ENCODE results near the gene PICK1. TPM values are rescaled to one million over a fixed set of nuclear protein-coding genes. Genes with fewer than 3 reads are reported as not detected.

PICK1 gene
- total RNA-seq, 1 experiment from 2014 or later, result 45.5 TPM

DNA sequence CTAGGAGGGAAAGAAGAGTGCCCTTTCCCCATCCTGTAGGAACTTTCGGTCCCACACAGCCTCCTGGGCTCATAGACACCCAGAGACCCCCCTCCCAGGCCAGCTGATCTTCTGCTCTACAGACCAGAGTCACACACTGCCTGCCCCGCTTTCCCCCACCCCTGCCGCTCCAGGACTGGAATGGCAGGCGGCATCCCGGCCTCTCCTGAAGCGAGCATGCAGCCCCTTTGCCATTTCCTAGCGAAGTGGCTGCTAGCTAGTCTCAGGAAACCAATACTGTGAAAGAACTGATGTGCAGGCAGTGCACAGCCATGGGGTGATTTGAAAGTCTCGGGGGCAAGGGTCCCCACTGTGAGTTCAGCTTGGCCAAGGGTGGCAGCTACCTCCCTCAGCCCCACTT lies 8.3 kb downstream of the PICK1 start:
- POLR2A ChIA-PET (ENCODE audit: unreplicated experiment), result no interaction called here
- no peak overlapping the region for H3K4me3 ChIP-seq (ENCODE audit: low read length)

DNA sequence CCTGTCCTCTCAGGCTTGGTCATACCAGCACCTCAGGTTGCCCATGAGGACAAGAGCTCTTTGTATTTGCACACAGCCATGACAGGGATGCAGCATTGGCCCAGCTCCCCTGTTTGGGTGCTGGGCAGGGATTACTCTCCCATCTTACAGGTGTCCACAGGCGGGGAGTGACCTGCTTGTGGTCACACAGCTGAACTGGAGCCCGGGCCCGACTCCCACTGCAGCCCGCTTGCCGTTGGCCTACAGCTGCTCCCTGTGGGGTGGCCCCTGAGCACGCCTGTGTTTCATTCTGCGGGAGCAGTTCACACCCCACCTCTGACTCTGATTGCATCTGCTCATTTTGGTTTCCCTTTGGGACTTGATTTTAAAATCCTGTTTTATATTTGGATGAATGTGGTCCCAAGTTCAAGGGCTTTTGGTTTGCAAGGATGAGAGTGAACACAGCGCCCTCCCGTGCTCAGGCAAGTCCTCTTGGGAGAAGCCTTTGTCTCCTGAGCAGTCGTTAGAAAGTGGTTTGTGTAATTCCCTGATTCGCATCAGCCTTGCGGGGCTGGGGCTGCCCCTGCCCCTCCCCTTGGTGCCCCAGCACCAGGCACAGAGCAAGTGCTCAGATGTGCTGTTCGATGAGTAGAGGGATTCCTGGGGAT lies 9.3 kb downstream of the PICK1 start:
- DNase-seq, result no peak
- Histone ChIP-seq H3K9me3 (ENCODE audit: low read length) (no peaks in the 10 kb centered on the region), H3K4me1 (ENCODE audit: insufficient read depth, low read length) (no peaks in the 10 kb centered on the region), H3K27ac (ENCODE audit: low read length) (no peak overlapping the region), H4K20me1 (ENCODE audit: low read length) (no peaks in the 10 kb centered on the region), H3K79me2 (ENCODE audit: low read length) (no peaks in the 10 kb centered on the region), H3K36me3 (ENCODE audit: low read depth, low read length) (peaks cover 4% of the 10 kb centered on the region; the same call in 1 of the 2 replicates), H3K4me3 (ENCODE audit: low read length) (no peak overlapping the region), H2AFZ (ENCODE audit: low read length) (no peak overlapping the region), H3F3A (ENCODE audit: low read length, unreplicated experiment) (no peaks in the 10 kb centered on the region), H3K4me2 (ENCODE audit: low read length) (no peak overlapping the region), H3K9me2 (replicated peaks; ENCODE audit: low read length) (no peaks in the 10 kb centered on the region), H3K9ac (ENCODE audit: low read length) (no peak overlapping the region), H3K27me3 (ENCODE audit: low read length) (no peaks in the 10 kb centered on the region)
- ChIA-PET CTCF (no interaction called here), POLR2A (ENCODE audit: unreplicated experiment) (no interaction called here)
- TF ChIP-seq, protein P1, sequence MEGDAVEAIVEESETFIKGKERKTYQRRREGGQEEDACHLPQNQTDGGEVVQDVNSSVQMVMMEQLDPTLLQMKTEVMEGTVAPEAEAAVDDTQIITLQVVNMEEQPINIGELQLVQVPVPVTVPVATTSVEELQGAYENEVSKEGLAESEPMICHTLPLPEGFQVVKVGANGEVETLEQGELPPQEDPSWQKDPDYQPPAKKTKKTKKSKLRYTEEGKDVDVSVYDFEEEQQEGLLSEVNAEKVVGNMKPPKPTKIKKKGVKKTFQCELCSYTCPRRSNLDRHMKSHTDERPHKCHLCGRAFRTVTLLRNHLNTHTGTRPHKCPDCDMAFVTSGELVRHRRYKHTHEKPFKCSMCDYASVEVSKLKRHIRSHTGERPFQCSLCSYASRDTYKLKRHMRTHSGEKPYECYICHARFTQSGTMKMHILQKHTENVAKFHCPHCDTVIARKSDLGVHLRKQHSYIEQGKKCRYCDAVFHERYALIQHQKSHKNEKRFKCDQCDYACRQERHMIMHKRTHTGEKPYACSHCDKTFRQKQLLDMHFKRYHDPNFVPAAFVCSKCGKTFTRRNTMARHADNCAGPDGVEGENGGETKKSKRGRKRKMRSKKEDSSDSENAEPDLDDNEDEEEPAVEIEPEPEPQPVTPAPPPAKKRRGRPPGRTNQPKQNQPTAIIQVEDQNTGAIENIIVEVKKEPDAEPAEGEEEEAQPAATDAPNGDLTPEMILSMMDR (conservative IDR thresholded peaks at IDR 0.05; ENCODE audit: low read depth, low read length), result no peak
- no peak for TF ChIP-seq EZH2phosphoT487 (IDR thresholded peaks at IDR 0.05; ENCODE audit: borderline replicate concordance, low read length)
- TF ChIP-seq EZH2 (IDR thresholded peaks at IDR 0.05; ENCODE audit: low read length, unreplicated experiment), result no peak
- no TSS peak for BruUV-seq (replicated peaks)
- intact Hi-C loops (cut with micrococcal nuclease), result no loop called here
- no peak for ATAC-seq

More for the DNA sequence above, 8.3 kb downstream of the PICK1 start:
- H3K36me3 ChIP-seq (ENCODE audit: low read depth, low read length), result peaks cover 4% of the 10 kb centered on the region; the same call in 1 of the 2 replicates
- BruUV-seq (replicated peaks), result no TSS peak
- no peak overlapping the region for H3K4me2 ChIP-seq (ENCODE audit: low read length)
- H2AFZ ChIP-seq (ENCODE audit: low read length), result no peak overlapping the region
- no peaks in the 10 kb centered on the region for H3K27me3 ChIP-seq (ENCODE audit: low read length)
- intact Hi-C loops (cut with micrococcal nuclease), result no loop called here
- no peak for DNase-seq
- CTCF ChIA-PET, result no interaction called here
- H3K9ac ChIP-seq (ENCODE audit: low read length), result no peak overlapping the region
- no peak for ATAC-seq
- no peak overlapping the region for H3K27ac ChIP-seq (ENCODE audit: low read length)
- no peaks in the 10 kb centered on the region for H3K4me1 ChIP-seq (ENCODE audit: insufficient read depth, low read length)
- no peaks in the 10 kb centered on the region for H3K79me2 ChIP-seq (ENCODE audit: low read length)
- H4K20me1 ChIP-seq (ENCODE audit: low read length), result no peaks in the 10 kb centered on the region
- H3K9me2 ChIP-seq (replicated peaks; ENCODE audit: low read length), result no peaks in the 10 kb centered on the region
- no peaks in the 10 kb centered on the region for H3F3A ChIP-seq (ENCODE audit: low read length, unreplicated experiment)
- no peaks in the 10 kb centered on the region for H3K9me3 ChIP-seq (ENCODE audit: low read length)
- TF ChIP-seq EZH2 (IDR thresholded peaks at IDR 0.05; ENCODE audit: low read length, unreplicated experiment) (no peak), EZH2phosphoT487 (IDR thresholded peaks at IDR 0.05; ENCODE audit: borderline replicate concordance, low read length) (no peak)
- TF ChIP-seq, protein P1 (conservative IDR thresholded peaks at IDR 0.05; ENCODE audit: low read depth, low read length), result no peak

DNA sequence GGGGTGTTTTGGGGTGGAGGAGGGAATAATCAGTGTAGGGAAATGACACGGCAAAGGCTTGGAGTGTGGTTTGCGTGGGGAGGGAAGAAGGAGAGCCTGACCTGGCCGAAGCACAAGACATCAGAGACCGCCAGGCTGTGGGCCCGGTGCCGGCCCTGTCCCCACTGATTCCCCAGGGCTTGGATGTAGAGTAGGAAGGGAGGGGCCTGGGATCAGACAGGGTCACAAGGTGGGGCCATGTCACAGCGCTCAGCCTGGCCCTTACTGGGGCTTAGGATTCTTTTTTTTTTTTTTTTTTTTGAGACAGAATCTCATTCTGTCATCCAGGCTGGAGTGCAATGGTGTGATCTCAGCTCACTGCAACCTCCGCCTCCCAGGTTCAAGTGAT lies 9.8 kb downstream of the PICK1 start:
- H4K20me1 ChIP-seq (ENCODE audit: low read length), result no peaks in the 10 kb centered on the region
- no peak overlapping the region for H3K4me2 ChIP-seq (ENCODE audit: low read length)
- DNase-seq (no peak), ATAC-seq (no peak)
- POLR2A ChIA-PET (ENCODE audit: unreplicated experiment), result no interaction called here
- H3K4me1 ChIP-seq (ENCODE audit: insufficient read depth, low read length), result no peaks in the 10 kb centered on the region
- TF ChIP-seq, protein P1 (conservative IDR thresholded peaks at IDR 0.05; ENCODE audit: low read depth, low read length), result no peak
- TF ChIP-seq EZH2 (IDR thresholded peaks at IDR 0.05; ENCODE audit: low read length, unreplicated experiment) (no peak), EZH2phosphoT487 (IDR thresholded peaks at IDR 0.05; ENCODE audit: borderline replicate concordance, low read length) (no peak)
- no peak overlapping the region for H2AFZ ChIP-seq (ENCODE audit: low read length)
- no peaks in the 10 kb centered on the region for H3K9me2 ChIP-seq (replicated peaks; ENCODE audit: low read length)
- H3K27ac ChIP-seq (ENCODE audit: low read length), result no peak overlapping the region
- no peaks in the 10 kb centered on the region for H3K27me3 ChIP-seq (ENCODE audit: low read length)
- no peak overlapping the region for H3K9ac ChIP-seq (ENCODE audit: low read length)
- H3K9me3 ChIP-seq (ENCODE audit: low read length), result no peaks in the 10 kb centered on the region
- peaks cover 4% of the 10 kb centered on the region; the same call in 1 of the 2 replicates for H3K36me3 ChIP-seq (ENCODE audit: low read depth, low read length)
- CTCF ChIA-PET, result no interaction called here
- H3K4me3 ChIP-seq (ENCODE audit: low read length), result no peak overlapping the region
- no peaks in the 10 kb centered on the region for H3K79me2 ChIP-seq (ENCODE audit: low read length)
- BruUV-seq (replicated peaks), result no TSS peak
- no peaks in the 10 kb centered on the region for H3F3A ChIP-seq (ENCODE audit: low read length, unreplicated experiment)
- intact Hi-C loops (cut with micrococcal nuclease), result no loop called here

Data from PC-3 (cell line).